Measurements from ENCODE around the gene CNIH2. TPM values are rescaled to one million over a fixed set of nuclear protein-coding genes. Genes with fewer than 3 reads are reported as not detected.
"Not testable (repeated sequence)": the region's sequence is repeated elsewhere in the genome, so short reads cannot be mapped to it uniquely, and the experiment has no call there.

CNIH2 gene
- total RNA-seq, 4 donors from 2014 or later, result not detected

DNA sequence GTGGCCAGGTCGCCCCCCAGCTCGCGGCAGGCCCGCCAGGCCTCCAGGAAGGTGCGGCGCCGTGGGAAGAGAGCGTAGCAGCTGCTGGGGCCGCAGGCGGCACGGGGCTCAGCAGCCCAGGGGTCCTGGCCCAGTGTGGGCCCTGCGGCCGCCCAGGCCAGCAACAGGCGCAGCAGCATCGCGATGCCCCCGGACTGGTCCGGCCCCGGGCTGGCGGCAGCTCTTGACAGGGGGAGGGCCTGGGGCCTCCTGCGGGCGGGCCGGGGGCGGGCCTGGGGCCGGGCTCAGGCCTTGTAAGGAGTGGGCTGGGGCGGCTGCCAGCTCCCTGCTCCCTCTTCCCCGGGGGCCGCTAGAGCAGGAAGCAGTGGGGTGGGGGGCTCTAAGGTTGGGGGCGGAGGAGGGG is 38.9 kb downstream of the CNIH2 start, which contains the start of gene CD248:
CD248 (minus strand) TSS at position 196 of the 403 bp plus-strand sequence; CDS start at position 179, 17 bp downstream.
- H3K27me3 ChIP-seq, result peaks cover 3% of the 10 kb centered on the region
- TF ChIP-seq, protein P1, sequence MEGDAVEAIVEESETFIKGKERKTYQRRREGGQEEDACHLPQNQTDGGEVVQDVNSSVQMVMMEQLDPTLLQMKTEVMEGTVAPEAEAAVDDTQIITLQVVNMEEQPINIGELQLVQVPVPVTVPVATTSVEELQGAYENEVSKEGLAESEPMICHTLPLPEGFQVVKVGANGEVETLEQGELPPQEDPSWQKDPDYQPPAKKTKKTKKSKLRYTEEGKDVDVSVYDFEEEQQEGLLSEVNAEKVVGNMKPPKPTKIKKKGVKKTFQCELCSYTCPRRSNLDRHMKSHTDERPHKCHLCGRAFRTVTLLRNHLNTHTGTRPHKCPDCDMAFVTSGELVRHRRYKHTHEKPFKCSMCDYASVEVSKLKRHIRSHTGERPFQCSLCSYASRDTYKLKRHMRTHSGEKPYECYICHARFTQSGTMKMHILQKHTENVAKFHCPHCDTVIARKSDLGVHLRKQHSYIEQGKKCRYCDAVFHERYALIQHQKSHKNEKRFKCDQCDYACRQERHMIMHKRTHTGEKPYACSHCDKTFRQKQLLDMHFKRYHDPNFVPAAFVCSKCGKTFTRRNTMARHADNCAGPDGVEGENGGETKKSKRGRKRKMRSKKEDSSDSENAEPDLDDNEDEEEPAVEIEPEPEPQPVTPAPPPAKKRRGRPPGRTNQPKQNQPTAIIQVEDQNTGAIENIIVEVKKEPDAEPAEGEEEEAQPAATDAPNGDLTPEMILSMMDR (IDR thresholded peaks at IDR 0.05), result no peak
- peak in 1 of 2 donors; percentile 34 for TF ChIP-seq POLR2A (IDR thresholded peaks at IDR 0.05)
- DNase-seq, result peak; percentile 33 to 46
- no peaks in the 10 kb centered on the region for H3K9me3 ChIP-seq
- peak within 1 kb of the TSS; percentile 50 to 59 (median 53) for H3K27ac ChIP-seq
- peak within 1 kb of the TSS in 1 of 3 donors; percentile 26 for H3K4me3 ChIP-seq (replicated peaks in 1 of 3)
- H3K4me1 ChIP-seq, result peaks cover 6 to 32% of the 10 kb centered on the region in 2 donors
- intact Hi-C loops (cut with DNase I), result no loop called here
- 7 to 20% methylated on average over 1 to 3 of the region's 29 CpGs for WGBS, 2 donors
- H3K36me3 ChIP-seq, result no peaks in the 10 kb centered on the region

DNA sequence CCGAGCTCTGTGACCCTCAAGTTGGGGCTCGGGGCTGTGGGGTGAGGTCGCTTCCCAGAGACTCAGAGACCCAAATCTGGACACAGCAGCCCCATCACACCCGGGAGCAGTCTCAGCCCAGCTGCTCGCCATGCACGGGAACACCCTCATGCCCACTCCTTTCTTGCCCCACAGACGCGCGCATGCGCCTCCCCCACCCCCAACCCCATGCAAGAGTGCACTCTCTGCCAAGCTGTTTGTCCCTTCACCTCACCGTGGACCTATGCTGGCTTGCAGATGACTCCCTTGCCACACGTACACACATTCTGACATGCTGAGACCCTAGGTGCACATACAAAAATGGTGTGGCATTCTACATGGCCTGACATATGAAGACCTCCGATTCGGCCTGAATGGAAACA is 39.3 kb downstream of the CNIH2 start:
- H3K4me1 ChIP-seq, result peaks cover 6 to 32% of the 10 kb centered on the region in 2 donors
- DNase-seq, result peak; percentile 33 to 45
- H3K36me3 ChIP-seq, result no peaks in the 10 kb centered on the region
- peaks cover 3% of the 10 kb centered on the region for H3K27me3 ChIP-seq
- H3K4me3 ChIP-seq (replicated peaks in 1 of 3), result peak overlapping the region in 1 of 3 donors; percentile 26
- intact Hi-C loops (cut with DNase I), result no loop called here
- WGBS, 2 donors, result 8 to 12% methylated on average over 10 to 12 of the region's 14 CpGs
- TF ChIP-seq POLR2A (IDR thresholded peaks at IDR 0.05), result no peak
- TF ChIP-seq, protein P1 (IDR thresholded peaks at IDR 0.05), result no peak
- peak overlapping the region; percentile 50 to 59 (median 53) for H3K27ac ChIP-seq
- H3K9me3 ChIP-seq, result no peaks in the 10 kb centered on the region

DNA sequence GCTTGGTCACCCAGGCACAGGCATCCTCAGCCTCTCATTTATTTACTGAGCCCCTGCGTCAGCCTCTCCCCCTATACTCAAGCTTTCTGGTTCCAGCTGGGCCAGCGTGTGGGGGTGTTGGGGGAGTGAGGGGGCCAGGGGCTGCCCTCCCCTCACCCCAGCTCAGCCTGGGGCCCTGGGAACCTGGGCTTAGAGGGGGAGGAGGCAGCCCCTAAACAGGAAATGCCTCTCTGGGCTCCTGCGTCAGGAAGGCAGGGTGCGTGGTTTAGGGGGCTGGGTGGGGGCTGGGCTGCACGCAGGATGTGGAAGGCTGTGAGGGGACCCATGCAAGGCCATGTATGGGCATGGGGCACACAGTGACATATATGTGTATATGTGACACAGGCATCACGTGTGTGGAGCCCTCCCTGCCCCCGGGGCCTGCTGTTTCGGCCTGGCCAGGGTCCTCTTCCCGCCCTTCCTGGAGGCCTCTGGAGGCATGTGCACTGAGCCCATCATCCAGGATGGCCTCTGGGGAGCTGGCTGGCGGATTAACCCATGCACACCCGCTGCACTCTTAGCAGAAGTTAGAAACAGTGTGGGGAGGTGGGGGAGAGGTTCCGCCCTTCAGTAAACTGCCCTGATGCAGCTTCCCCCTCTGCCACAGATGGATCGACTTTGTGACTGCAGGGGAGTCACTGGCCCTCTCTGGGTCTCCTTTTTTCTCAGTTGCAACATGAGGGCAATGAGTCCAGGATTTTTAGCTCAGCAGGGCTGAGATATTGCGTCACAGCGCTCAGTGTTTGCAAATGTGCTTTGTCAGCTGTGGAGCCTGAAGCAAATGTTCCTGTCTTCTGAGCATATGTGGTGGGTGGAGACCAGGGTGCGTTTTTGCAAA is 40.0 kb downstream of the CNIH2 start:
- peak; percentile 9 to 21 for DNase-seq
- H3K36me3 ChIP-seq, result no peaks in the 10 kb centered on the region
- no peaks in the 10 kb centered on the region for H3K9me3 ChIP-seq
- H3K4me3 ChIP-seq (replicated peaks in 1 of 3), result peak overlapping the region in 1 of 3 donors; percentile 26
- H3K27ac ChIP-seq, result peak overlapping the region in 2 of 3 donors; percentile 50 to 59
- WGBS, 2 donors, result 39 to 43% methylated on average over 7 to 10 of the region's 16 CpGs
- peaks cover 4 to 26% of the 10 kb centered on the region in 2 donors for H3K4me1 ChIP-seq
- TF ChIP-seq, protein P1 (IDR thresholded peaks at IDR 0.05), result no peak
- TF ChIP-seq POLR2A (IDR thresholded peaks at IDR 0.05), result no peak
- H3K27me3 ChIP-seq, result peaks cover 3% of the 10 kb centered on the region
- intact Hi-C loops (cut with DNase I), result no loop called here

DNA sequence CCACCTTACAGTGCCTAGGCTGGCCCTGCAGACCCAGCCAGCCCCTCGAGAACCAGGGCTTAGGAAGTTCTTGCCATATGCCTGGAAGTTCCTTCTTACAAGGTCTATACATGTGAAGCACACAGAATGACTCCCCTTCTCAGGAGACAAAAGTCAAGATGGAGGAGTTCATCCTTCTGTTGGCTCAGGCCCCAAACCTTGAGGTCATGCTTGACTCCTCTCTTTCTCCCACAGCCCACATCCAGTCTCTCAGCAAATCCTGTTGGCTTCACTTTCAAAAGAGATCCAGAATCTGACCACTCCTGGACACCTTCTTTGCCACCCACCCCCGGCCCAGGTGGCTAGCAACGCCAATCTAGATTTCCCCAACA is 40.6 kb downstream of the CNIH2 start:
- no peaks in the 10 kb centered on the region for H3K36me3 ChIP-seq
- TF ChIP-seq, protein P1 (IDR thresholded peaks at IDR 0.05), result no peak
- TF ChIP-seq POLR2A (IDR thresholded peaks at IDR 0.05), result no peak
- H3K4me3 ChIP-seq (replicated peaks in 1 of 3), result no peak overlapping the region
- 74 to 88% methylated on average over 3 of the region's 3 CpGs for WGBS, 2 donors
- peaks cover 0 to 20% of the 10 kb centered on the region in 2 donors for H3K4me1 ChIP-seq
- H3K9me3 ChIP-seq, result no peaks in the 10 kb centered on the region
- no peak for DNase-seq
- intact Hi-C loops (cut with DNase I), result no loop called here
- no peak overlapping the region for H3K27ac ChIP-seq
- H3K27me3 ChIP-seq, result peaks cover 3% of the 10 kb centered on the region

DNA sequence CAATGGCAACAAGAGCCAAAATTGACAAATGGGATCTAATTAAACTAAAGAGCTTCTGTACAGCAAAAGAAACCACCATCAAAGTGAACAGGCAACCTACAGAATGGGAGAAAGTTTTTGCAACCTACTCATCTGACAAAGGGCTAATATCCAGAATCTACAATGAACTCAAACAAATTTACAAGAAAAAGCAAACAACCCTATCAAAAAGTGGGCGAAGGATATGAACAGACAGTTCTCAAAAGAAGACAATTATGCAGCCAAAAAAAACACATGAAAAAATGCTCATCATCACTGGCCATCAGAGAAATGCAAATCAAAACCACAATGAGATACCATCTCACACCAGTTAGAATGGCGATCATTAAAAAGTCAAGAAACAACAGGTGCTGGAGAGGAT is 42.3 kb downstream of the CNIH2 start:
- H3K4me3 ChIP-seq (replicated peaks in 1 of 3); DNase-seq; H3K27me3 ChIP-seq; H3K27ac ChIP-seq; intact Hi-C loops (cut with DNase I); H3K9me3 ChIP-seq; H3K36me3 ChIP-seq: not testable (repeated sequence)
- peaks cover 0 to 20% of the 10 kb centered on the region in 2 donors for H3K4me1 ChIP-seq
- WGBS, 2 donors, result 92 to 96% methylated on average over 2 of the region's 2 CpGs

DNA sequence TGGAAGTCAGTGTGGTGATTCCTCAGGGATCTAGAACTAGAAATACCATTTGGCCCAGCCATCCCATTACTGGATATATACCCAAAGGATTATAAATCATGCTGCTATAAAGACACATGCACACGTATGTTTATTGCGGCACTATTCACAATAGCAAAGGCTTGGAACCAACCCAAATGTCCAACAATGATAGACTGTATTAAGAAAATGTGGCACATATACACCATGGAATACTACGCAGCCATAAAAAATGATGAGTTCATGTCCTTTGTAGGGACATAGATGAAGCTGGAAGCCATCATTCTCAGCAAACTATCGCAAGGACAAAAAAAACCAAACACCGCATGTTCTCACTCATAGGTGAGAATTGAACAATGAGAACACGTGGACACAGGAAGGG is 42.8 kb downstream of the CNIH2 start:
- 95 to 98% methylated on average over 6 of the region's 6 CpGs for WGBS, 2 donors
- H3K9me3 ChIP-seq; intact Hi-C loops (cut with DNase I); H3K4me3 ChIP-seq (replicated peaks in 1 of 3); H3K36me3 ChIP-seq; H3K27ac ChIP-seq; DNase-seq; H3K27me3 ChIP-seq: not testable (repeated sequence)
- peaks cover 0 to 20% of the 10 kb centered on the region in 2 donors for H3K4me1 ChIP-seq

Data from thyroid gland (tissue), 4 donors.